OCI-M2 (cell line): ENCODE measurements around the gene INSR.
A peak's percentile ranks its signal among the peaks of the same experiment; 100 is the strongest.

ENCODE experiments used
- DNase-seq: peaks from one replicate; lab custom pipeline; 2025; ENCODE audit not compliant: unreplicated experiment; lab: John Stamatoyannopoulos, UW

The INSR gene

GRCh38 chr19:7197119-7197759 is 97.0 kb downstream of the INSR start:
- DNase-seq: peak; percentile 52

GRCh38 chr19:7196763-7197118 is 97.5 kb downstream of the INSR start:
- DNase-seq: no peak

GRCh38 chr19:7195046-7195445 is 99.2 kb downstream of the INSR start:
- DNase-seq: no peak

GRCh38 chr19:7194566-7194965 is 99.6 kb downstream of the INSR start:
- DNase-seq: no peak

- no peak for DNase-seq
These were observed 102.1 kb downstream of the INSR start for GRCh38 chr19:7191946-7192691.

GRCh38 chr19:7188698-7189629 is 105.2 kb downstream of the INSR start:
- no peak for DNase-seq

GRCh38 chr19:7187605-7188339 is 106.4 kb downstream of the INSR start:
- no peak for DNase-seq

GRCh38 chr19:7182489-7182888 is 111.7 kb downstream of the INSR start:
- no peak for DNase-seq

- DNase-seq: no peak
These were observed 114.3 kb downstream of the INSR start for GRCh38 chr19:7179917-7180306.

GRCh38 chr19:7177926-7178325 is 116.3 kb downstream of the INSR start:
- no peak for DNase-seq

- no peak for DNase-seq
These were observed 117.4 kb downstream of the INSR start for GRCh38 chr19:7176792-7177191.

GRCh38 chr19:7172794-7173193 is 121.4 kb downstream of the INSR start:
- no peak for DNase-seq

GRCh38 chr19:7170983-7171382 is 123.2 kb downstream of the INSR start:
- DNase-seq: no peak

GRCh38 chr19:7168941-7169340 is 125.3 kb downstream of the INSR start:
- DNase-seq: no peak

GRCh38 chr19:7161292-7161691 is 132.9 kb downstream of the INSR start:
- no peak for DNase-seq

- no peak for DNase-seq
These were observed 134.9 kb downstream of the INSR start for GRCh38 chr19:7159105-7159933.

GRCh38 chr19:7153022-7153421 is 141.2 kb downstream of the INSR start:
- no peak for DNase-seq

- no peak for DNase-seq
These were observed 141.6 kb downstream of the INSR start for GRCh38 chr19:7152568-7152967.

- no peak for DNase-seq
These were observed 144.1 kb downstream of the INSR start for GRCh38 chr19:7149956-7150705.
